Hepatocyte (in vitro differentiated cells): ENCODE measurements around the gene WDPCP. TPM values are rescaled to one million over a fixed set of nuclear protein-coding genes. Genes with fewer than 3 reads are reported as not detected.
"Not testable (repeated sequence)": the region's sequence is repeated elsewhere in the genome, so short reads cannot be mapped to it uniquely, and the experiment has no call there.

Source experiments
- DNase-seq: peaks from one replicate; pipeline ENCODE4 v3.0.0-alpha.2; 2016; ENCODE audit warnings: low spot score
- H2AFZ ChIP-seq: fragments of 200-600 bp; sonication (generic); 2 replicates; pipeline ENCODE4 v1.6.0; 2016; ENCODE audit warnings: antibody characterized with exemption, mild to moderate bottlenecking
- H3K27ac ChIP-seq: fragments of 200-600 bp; sonication (generic); 2 replicates; pipeline ENCODE4 v1.5.1; 2016; ENCODE audit warnings: mild to moderate bottlenecking
- H3K27me3 ChIP-seq: fragments of 200-600 bp; sonication (generic); 2 replicates; pipeline ENCODE4 v1.6.1; 2016
- H3K36me3 ChIP-seq: fragments of 200-600 bp; sonication (generic); replicated peaks from 2 replicates; pipeline ENCODE4 v1.5.1; 2016; ENCODE audit warnings: low read depth; ENCODE audit not compliant: insufficient read depth
- H3K4me1 ChIP-seq: fragments of 200-600 bp; sonication (generic); 2 replicates; pipeline ENCODE4 v1.5.1; 2016; ENCODE audit warnings: mild to moderate bottlenecking, moderate library complexity; ENCODE audit not compliant: insufficient read depth
- H3K4me2 ChIP-seq: fragments of 200-600 bp; sonication (generic); 2 replicates; pipeline ENCODE4 v1.6.0; 2016
- H3K4me3 ChIP-seq: fragments of 200-600 bp; sonication (generic); 2 replicates; pipeline ENCODE4 v1.5.1; 2016; ENCODE audit warnings: mild to moderate bottlenecking
- H3K79me2 ChIP-seq: fragments of 200-600 bp; sonication (generic); 2 replicates; pipeline ENCODE4 v1.6.0; 2017; ENCODE audit warnings: mild to moderate bottlenecking
- H3K9me2 ChIP-seq: fragments of 200-600 bp; sonication (generic); replicated peaks from 2 replicates; pipeline ENCODE4 v1.6.0; 2017; ENCODE audit warnings: mild to moderate bottlenecking; ENCODE audit not compliant: insufficient read depth
- H3K9me3 ChIP-seq: fragments of 200-600 bp; sonication (generic); 2 replicates; pipeline ENCODE4 v1.5.1; 2016; ENCODE audit warnings: low read depth, mild to moderate bottlenecking
- H4K20me1 ChIP-seq: fragments of 200-600 bp; sonication (generic); 2 replicates; pipeline ENCODE4 v1.6.0; 2016; ENCODE audit warnings: mild to moderate bottlenecking; ENCODE audit not compliant: insufficient read depth, poor library complexity, severe bottlenecking
- CTCF ChIP-seq: fragments of 200-600 bp; sonication (generic); IDR thresholded peaks from 2 replicates; pipeline ENCODE4 v1.5.1; 2016; ENCODE audit warnings: antibody characterized with exemption, mild to moderate bottlenecking; ENCODE audit not compliant: poor library complexity
- EZH2 ChIP-seq: fragments of 200-600 bp; sonication (generic); IDR thresholded peaks from 2 replicates; pipeline ENCODE4 v1.6.1; 2016; ENCODE audit warnings: antibody characterized with exemption, mild to moderate bottlenecking, borderline replicate concordance
- EZH2phosphoT487 ChIP-seq: fragments of 200-600 bp; sonication (generic); IDR thresholded peaks from one replicate; pipeline ENCODE4 v1.6.1; 2018; ENCODE audit warnings: antibody characterized with exemption, mild to moderate bottlenecking, low read depth, moderate library complexity; ENCODE audit not compliant: unreplicated experiment, severe bottlenecking
- WGBS: methylation state at CpG from one replicate; pipeline ENCODE4 v1.1.6; 2016; ENCODE audit warnings: low lambda C conversion rate; ENCODE audit errors: missing lambda C conversion rate; 5-methylcytosine and 5-hydroxymethylcytosine counted together
- polyA plus RNA-seq: library from polyadenylated mRNA; unstranded; fragments of >200 nt; fragmentation: Nextera tagmentation; extraction: Ambion mirVana; gene quantifications from 2 replicates; pipeline ENCODE4 v1.2.1, GENCODE V29; 2016
- total RNA-seq: library from RNA; depleted of rRNA; stranded (reverse); fragments of >200 nt; gene quantifications from 2 replicates; pipeline ENCODE4 v1.2.3, GENCODE V29; 2014

The WDPCP gene
- total and polyA plus RNA-seq, 2 experiments from 2014 or later, result 4.9 to 12.8 TPM

GRCh38 chr2:63484481-63484880, 103.8 kb downstream of the WDPCP start:
- Histone ChIP-seq H3K79me2 (no peaks in the 10 kb centered on the region), H4K20me1 (no peaks in the 10 kb centered on the region), H3K27ac (no peak overlapping the region), H3K4me2 (no peak overlapping the region), H2AFZ (no peak overlapping the region), H3K4me1 (no peaks in the 10 kb centered on the region), H3K27me3 (no peaks in the 10 kb centered on the region), H3K9me2 (no peaks in the 10 kb centered on the region), H3K9me3 (no peaks in the 10 kb centered on the region), H3K36me3 (no peaks in the 10 kb centered on the region), H3K4me3 (no peak overlapping the region)
- TF ChIP-seq EZH2phosphoT487 (no peak), CTCF (no peak), EZH2 (no peak)
- DNase-seq, result no peak
- WGBS, result 59% methylated on average over 2 of the region's 2 CpGs

DNA sequence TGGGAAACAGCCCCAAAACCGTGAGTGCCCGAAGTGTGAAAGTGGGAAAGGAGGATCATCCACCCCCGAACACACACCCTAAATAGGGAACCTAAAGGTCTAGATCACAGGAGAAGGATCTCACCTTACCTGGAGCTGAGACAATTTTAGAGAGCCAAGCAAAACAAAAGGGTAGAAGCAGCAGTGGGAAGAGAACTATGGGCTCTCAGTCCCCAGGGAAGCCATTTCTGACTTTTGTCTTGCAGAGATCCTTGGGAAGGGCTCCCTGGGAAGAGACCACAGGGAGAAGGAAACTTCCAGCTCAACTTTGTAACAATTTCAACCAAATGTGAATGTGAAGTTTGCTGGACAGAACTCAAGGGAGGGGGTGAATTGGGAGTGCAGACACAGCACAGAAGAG, 110.6 kb downstream of the WDPCP start:
- Histone ChIP-seq H3K4me2 (no peak overlapping the region), H3K4me1 (no peaks in the 10 kb centered on the region), H3K9me2 (no peaks in the 10 kb centered on the region), H3K4me3 (no peak overlapping the region), H3K36me3 (no peaks in the 10 kb centered on the region), H4K20me1 (no peaks in the 10 kb centered on the region), H3K27me3 (no peaks in the 10 kb centered on the region), H3K27ac (no peak overlapping the region), H2AFZ (no peak overlapping the region), H3K79me2 (no peaks in the 10 kb centered on the region), H3K9me3 (no peaks in the 10 kb centered on the region)
- no peak for DNase-seq
- TF ChIP-seq CTCF (no peak), EZH2phosphoT487 (no peak), EZH2 (no peak)
- WGBS, result 93% methylated on average over 3 of the region's 3 CpGs

- not testable (repeated sequence) for H3K9me2 ChIP-seq, H3K27ac ChIP-seq, H3K79me2 ChIP-seq, H3K36me3 ChIP-seq, H3K27me3 ChIP-seq, H2AFZ ChIP-seq, DNase-seq, H3K9me3 ChIP-seq, H4K20me1 ChIP-seq, H3K4me3 ChIP-seq, H3K4me1 ChIP-seq, H3K4me2 ChIP-seq
- WGBS, result 95% methylated on average over 1 of the region's 1 CpG
Observed at GRCh38 chr2:63469313-63469712, 119.0 kb downstream of the WDPCP start.

DNA sequence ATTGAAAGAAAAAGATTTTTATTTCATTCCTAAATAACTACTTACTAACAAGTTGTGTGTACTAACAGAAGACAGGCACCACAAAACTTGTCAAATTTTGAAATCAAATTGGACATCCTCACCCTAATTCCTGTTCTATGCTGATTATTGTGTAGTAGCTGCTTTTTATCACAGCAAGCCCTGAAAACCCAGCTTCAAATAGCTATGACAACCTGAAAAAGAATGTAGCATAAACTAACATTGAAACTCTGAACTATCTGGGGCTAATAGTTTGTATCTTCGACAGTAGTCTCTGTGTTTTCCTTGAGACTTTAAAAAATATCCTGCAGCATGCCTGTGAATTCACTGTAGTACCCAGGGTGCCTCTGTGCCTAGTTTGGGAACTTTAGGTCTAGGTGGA, 122.6 kb downstream of the WDPCP start:
- H3K4me1 ChIP-seq, result no peaks in the 10 kb centered on the region
- no peak for TF ChIP-seq EZH2phosphoT487
- no peak for TF ChIP-seq CTCF
- TF ChIP-seq EZH2, result no peak
- no peaks in the 10 kb centered on the region for H3K36me3 ChIP-seq
- WGBS, result 89% methylated on average over 1 of the region's 1 CpG
- no peak overlapping the region for H3K27ac ChIP-seq
- no peak overlapping the region for H2AFZ ChIP-seq
- no peak overlapping the region for H3K4me2 ChIP-seq
- no peaks in the 10 kb centered on the region for H4K20me1 ChIP-seq
- H3K79me2 ChIP-seq, result no peaks in the 10 kb centered on the region
- H3K9me2 ChIP-seq, result no peaks in the 10 kb centered on the region
- no peaks in the 10 kb centered on the region for H3K27me3 ChIP-seq
- H3K4me3 ChIP-seq, result no peak overlapping the region
- no peaks in the 10 kb centered on the region for H3K9me3 ChIP-seq
- DNase-seq, result no peak
